DMS53 treated with DMSO at 0.1 percent for 48 hours (cell line): ENCODE data around the gene PDZK1IP1.
"Not testable (repeated sequence)": the region's sequence is repeated elsewhere in the genome, so short reads cannot be mapped to it uniquely, and the experiment has no call there.

Experiments
- DNase-seq: peaks from one replicate; lab custom pipeline; 2025; ENCODE audit not compliant: unreplicated experiment; lab: John Stamatoyannopoulos, UW

Gene PDZK1IP1

DNA sequence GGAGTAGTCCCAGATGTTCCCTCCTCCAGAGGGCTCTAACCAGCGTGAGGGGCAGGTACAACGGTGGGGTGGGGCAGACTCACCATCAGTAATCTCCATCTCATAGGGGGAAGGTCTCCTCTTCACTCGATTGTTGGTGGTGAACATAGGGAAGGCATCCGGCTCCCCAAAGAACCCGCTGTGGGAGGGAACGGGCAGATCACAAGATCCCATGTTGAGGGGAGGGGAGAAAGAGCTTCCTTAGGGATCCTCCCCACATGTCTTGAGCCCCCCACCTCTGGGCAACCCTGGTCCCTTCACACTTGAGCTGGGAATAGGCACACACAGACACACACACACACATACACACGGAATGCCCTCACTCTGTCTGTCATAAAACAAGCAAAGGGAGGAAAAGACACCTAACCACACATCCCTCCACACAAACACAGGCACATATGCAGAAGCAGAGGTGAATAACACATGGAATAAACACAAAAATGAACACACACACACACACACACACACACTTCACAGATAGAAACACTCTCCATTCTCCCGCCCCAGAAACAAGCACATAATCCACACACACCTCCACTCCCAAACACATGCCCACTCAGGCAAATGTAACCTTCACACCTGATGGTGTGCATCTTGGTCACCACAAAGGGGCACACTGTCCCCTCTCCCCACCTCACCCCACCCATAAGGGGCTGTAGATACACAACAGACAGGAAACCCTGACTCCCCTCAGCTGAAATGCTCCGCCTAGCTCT is 34.3 kb upstream of the PDZK1IP1 start:
- no peak for DNase-seq

DNA sequence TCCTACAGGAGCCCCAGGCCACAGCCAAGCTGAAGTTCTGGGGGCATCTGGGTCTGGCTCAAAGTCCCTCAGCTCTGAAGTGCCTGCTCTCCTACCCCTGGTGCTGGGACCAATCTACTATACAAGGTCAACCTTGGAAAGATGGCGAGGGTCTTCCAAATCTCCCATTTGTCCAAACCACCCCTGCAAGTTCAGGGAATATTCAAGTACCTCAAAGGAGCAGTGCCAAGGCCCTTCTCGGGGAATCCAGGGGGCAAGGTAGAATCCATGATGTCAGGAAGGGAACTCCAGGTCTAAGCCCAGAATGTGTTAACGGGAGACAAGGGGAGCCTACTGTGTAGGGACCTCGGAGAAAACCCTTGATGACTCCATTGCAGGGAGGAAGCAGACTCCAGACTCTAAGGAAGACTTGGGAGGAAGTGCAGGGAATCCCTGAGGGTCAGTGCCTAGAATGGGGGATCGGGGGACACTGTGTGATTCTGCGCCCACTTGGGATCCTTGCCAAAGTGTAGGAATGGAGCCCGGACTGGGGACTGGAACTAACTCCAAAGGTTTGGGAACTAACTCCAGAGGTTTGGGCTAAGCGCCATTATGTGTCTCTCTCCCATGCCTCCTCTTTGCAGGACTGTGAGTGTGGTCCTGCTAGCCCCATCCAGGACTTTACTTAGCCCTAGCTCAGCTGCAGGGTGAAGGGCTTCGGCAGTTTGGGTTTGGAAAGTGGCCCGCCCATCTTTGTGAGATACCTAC is 33.5 kb upstream of the PDZK1IP1 start:
- no peak for DNase-seq

DNA sequence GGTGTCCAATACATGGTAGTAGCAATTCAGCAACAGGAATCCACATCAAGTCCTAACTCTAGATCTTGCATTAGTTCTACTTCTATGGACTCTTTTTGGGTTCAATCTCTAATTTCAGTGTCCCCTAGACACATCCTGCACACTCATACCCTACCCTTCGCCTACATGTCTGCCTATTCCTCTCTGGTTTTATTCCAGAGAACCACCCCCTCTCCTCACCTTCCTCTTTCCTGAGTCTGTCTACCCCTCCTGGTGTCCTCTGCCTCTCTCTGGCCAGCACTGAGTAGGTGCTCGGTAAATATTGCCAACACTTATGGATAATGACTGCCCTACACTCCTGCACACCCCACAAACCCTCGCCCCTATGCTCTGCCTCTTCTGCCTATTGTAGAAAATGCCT is 32.6 kb upstream of the PDZK1IP1 start:
- no peak for DNase-seq

DNA sequence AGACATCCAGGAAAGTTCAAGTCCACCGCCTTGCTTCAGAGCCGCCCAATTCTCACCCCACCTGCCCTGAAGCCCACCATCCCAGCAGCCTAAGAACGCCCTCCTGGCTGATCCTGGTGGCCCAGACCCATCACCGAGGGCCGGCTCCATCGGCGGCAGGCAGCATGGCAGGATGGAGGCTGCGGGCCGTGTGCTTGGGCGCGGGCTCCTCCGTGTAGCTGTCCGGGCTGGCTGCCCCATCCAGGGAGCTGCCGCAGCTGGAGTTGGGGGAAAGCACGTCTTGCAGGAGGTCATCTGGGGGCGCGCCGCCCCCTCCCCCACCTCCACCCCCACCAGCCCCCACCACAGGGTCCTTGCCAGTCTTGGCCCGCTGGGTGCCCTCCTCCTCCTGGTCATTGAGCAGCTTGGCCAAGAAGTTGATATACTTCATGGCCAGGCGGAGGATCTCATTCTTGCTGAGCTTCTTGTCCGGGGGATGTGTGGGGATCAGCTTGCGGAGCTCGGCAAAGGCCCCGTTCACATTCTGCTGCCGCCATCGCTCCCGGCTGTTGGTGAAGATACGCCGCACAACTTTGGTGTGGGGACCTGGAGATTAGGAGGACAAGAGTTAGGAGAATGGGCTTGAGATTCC is 29.9 kb upstream of the PDZK1IP1 start:
- no peak for DNase-seq

DNA sequence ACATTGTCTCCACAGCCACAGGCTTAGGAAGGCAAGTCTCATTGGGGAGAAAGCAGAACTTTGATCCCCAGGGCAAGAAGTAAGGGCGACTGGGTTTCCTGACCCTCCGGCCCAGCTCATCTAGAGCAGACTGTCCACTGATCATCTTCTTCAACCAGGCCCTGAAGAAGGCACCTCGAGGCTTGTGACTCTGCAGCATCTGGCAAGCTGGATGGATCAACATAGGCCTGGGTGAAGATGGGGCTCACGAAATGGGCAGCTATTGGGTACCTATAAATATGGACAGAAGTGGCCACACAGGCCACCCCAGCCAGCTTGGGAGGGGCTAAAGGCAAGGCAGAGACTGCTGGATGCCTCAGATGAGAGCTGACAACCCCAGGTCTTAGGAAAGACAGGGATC is 29.2 kb upstream of the PDZK1IP1 start:
- no peak for DNase-seq

DNA sequence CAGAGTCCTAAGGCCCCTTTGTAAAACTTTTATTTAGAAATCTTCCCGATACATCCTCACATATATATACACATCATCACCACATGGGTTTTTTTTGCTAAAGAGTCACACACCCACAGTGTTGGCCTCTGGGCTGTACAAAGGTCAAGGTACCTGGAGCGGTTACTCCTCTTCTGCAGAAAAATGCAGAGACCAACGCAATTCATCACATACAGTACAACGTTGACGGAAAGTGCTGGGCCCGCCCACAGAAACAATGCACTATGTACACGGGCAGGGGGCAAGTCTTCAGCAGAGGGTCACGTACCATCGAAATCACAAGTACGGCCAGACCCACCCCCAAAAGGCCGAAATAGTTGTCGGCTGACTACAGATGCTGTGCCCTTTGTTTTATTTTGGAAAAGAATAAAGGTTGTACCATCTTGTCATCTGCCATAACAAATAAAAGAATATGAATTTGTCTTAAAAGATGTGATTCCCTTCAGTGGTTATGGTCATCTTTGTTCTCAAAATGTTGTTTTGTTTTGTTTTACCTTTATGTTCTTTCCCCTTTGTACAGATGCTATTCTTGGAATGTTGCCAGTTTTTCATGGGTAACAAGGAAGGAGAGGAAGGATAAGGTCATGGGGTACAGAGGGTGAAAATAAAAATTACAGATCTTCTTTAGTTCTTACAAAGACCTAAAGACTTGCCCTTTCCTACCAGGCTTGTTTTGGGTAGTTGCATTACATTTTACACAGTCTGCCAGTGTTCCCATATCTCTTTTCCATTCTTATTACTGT is 26.6 kb upstream of the PDZK1IP1 start:
- DNase-seq: no peak

DNA sequence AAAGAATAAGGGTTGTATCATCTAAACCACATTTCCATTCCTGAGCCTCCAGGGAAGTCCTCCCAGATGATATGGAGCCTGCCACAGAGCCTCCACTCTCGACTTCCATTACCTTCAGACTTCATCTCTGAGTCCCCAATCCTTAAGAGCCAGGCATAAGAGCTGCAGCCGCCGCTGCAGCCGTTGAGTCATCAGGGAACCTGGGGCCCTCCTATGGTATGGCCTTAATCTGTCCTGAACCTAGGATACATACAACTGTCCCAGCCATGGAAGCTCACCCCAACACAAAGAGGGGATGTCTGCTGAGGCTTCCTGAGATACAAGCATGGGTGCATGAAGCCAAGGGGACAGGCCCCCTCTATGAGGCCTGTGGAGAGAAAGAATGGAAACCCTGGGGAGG is 25.9 kb upstream of the PDZK1IP1 start:
- no peak for DNase-seq

DNA sequence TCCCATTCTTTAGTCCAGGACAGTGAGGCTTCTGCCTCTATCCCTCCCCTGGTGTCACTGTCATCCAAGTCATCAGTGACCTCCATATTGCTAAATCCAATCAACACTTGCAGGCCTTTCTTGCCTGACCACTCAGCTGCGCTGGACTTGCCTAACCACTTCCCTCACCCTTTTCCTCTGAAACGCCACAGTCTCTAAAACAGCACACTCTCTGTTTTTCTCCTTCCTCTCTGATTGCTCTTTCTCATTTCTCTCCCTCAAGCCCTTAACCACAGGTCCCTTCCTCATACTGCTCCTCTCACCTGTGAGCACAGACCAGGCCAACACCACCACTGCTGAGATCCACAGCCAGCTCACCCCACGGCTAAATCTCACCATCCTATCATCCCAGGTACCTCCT is 24.7 kb upstream of the PDZK1IP1 start:
- DNase-seq: no peak

DNA sequence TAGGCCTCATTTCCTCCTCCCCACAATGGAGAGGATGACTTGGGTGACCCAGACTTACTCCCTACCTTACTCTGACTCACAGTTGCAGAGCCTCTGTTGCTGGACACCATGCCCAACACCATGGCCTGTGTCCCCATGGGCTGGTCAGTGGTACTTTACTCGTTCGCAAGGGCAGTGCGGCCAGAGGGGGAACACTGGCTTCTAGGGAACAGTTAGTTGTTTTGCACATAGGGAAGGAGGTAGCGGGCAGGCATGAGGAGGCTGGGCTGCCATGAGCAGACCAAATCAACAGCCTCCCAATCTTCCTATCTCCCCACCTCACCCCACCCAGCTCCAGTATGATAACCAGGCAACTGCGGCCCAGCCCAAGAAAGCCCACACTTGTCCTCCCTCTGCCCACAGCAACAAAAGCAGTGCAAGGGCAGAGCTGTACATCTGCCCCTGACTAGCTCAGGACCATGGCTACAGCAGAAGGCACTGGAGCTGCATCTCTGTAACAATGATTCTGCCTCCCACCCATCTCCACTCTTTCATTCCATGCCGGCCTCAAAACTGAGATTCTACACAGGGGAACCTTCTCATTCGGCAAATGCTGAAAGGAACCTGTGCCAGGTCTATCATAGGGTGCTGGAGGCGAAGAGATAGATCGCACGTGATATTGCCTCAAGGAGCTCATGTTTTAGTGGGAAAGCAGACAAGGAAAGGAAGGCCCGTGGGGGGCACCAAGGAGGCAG is 23.6 kb upstream of the PDZK1IP1 start:
- no peak for DNase-seq

DNA sequence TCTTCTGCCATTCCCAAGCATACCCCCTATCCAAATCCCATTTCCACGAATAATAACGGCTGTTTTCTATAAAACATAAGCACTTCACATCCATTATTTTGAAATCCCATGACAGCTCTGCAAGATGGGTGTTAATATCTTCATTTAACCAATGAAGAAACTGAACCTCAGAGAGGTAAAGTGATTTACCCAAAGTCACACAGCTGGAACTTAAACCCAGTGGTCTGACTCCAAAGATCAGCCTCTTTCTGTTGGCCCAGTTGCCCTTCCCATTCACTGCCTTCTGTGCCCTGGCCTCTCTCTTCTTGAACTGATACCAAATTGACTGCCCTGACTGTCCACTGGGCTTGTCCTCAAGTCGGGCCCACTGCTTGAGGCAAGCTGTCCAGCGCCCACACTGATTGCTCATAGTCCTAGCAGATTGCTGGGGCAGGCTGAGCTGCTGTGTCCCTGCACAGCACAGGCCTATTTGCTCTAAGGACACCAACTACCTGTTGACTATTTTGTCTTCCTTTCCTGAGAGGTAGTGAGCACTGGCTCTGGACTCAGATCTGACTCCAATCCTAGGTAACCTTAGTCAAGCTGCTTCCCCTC is 22.9 kb upstream of the PDZK1IP1 start:
- DNase-seq: no peak

DNA sequence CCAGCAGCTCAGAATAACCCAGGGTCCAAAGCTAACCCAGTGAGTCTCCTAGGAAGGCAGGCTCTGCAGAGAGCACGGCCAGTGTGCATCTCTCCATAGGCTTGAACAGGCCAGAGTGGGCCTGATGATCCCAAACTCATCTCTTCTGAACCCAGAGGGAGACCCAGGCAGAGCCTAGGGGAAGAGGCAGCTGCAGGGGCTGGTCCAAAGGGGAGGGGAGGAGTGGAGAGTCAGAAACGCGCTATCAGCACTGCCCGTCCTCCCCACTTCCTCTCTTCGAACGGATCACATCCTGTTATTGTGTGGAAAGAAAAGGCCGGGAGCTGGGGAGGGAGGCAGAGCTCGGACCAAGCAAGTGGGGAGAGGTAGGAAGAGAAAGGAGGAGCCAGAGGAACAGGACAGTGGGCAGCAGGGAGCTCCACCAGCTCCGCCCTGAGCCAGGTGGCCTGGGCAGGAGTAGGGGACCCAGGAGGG is 22.0 kb upstream of the PDZK1IP1 start:
- DNase-seq: no peak

DNA sequence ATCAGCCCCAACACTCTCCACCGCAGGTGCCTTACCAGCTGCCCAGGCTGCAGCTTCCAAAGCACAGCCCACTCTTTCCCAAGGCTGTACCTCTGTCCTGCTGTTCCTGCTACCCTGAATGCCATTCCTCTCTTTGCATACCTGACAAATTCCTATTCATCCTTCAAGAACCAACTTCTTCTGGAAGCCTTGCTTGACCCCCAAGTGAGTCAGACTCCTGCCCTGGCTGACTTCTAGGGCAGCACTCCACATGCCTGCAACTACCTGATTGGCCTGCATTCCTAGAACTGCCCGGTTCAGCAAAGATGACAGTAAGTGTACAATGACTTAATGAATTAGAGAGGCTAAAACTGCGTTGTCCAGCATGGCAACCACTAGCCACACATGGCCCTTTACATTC is 20.8 kb upstream of the PDZK1IP1 start:
- DNase-seq: no peak

DNA sequence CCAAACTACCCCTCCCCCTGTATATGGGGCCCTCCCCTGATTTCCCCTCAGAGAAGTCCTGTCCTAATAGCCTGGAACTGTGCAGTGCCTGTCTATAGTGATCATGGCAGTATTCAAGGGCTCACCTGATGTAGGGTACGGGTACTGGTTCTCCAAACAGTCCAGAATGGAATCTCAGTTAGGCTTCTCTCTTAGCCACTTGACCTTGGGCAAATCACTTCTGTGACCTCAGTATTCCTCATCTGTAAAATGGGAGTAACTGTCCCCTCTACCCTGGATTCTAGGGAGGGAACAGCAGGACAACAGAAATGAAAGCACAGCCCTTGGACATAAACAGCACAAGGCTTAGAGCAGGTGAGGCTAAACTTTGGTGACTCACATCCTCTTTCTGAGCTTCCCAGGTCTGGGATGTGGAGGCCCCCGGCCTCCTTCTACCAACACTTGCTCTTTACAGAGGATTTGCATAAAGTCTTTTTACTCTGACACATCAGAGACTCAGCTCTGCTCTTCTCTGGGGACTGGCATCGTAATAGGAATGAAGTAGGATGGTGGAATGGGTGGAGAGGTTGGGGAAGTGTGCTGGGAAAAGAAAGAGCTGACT is 20.0 kb upstream of the PDZK1IP1 start:
- peak; percentile 33 for DNase-seq

DNA sequence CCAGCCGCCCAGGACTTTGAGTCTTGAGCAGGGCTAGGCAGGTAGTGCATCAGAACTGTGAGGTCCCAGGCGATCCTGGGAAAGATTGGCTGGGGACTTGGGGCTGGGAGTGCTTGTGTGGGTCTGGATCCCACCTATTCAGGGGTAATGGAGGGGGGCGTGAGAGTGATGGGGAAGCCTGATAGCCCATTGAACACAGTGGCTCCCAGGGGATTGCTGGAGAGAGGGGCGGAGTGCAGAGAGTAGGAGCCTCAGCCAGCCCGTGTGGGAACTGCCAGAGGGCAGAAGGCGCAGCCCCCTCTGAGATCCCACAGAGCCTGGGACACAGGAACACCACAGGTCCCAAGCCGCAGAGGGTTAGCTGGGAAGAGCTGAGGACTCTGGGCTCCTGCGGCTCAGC is 19.3 kb upstream of the PDZK1IP1 start:
- no peak for DNase-seq

DNA sequence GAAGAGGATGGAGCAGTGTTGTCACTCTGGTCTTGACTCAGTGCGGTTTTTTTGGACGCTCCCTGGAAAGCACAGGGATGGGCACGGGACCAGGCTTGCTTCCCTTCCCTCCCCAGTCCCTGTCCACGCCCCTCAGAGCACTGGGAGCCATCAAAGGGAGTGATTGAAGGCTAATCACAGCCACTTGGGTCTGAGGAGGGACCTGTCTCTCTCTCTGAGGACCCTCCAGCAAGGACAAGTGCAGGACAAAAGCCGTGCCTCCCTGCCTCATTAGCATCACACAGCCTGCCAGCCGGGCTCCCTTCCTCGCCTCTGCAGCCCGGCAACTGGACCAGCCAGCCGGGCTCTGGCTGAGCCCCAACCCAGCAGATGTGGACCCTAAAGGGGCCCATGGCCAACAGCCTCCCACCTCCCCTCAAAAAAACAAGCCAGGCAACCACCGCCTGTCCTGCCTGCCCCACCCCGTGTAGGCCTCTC is 18.6 kb upstream of the PDZK1IP1 start:
- DNase-seq: no peak

DNA sequence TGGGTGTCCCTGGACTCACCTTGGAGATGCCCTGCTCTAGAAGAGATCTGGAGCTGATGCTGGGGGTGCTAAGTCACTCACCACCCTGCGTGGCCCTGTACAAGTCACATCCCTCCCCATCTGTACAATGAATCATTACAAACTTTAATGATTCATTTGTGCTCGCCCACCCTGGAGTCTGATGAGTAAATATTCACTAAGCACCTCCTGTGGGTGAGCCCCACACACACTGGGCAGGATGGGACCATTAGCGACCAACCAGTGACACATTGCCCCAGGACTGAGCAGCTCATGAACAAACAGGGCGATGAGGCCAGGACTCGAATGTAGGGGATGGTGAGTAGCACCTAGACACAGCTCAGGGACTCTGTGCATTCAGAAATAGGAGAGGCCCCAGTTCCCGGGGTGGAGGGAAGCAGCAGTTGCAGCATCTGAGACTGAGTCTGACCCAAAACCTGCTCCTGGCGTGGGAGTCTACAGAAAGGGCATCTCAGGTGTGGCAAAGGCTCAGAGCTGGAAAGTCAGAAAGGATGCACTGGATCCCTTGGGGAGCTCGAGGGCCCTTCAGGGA is 18.1 kb upstream of the PDZK1IP1 start:
- no peak for DNase-seq

DNA sequence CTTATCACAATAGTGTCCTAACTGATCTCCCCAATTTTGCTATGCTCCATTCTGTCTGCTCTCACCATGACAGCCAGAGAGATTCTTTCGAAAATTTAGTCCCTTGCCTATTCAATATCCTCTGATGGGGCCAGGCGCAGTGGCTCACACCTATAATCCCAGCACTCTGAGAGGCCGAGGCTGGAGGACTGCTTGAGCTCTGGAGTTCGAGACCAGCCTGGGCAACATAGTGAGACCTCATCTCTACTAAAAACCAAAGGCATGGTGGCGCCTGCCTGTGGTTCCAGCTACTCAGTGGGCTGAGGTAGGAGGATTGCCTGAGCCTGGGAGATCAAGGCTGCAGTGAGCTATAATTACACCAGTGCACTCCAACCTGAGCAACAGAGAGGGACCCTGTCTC is 16.1 kb upstream of the PDZK1IP1 start:
- DNase-seq: no peak

DNA sequence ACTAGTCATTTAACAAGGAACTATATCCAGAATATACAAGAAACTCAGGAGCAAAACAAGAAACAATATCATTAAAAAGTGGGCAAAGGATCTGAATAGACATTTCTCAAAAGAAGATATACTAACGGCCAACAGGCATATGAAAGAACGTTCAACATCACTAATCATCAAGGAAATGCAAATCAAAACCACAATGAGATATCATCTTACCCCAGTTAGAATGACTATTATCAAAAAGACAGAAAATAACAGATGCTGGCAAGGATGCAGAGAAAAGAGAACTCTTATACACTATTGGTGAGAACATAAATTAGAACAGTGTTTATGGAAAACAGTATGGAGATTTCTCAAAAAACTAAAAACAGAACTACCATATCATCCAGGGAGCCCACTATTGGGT is 13.7 kb upstream of the PDZK1IP1 start:
- DNase-seq: not testable (repeated sequence)

DNA sequence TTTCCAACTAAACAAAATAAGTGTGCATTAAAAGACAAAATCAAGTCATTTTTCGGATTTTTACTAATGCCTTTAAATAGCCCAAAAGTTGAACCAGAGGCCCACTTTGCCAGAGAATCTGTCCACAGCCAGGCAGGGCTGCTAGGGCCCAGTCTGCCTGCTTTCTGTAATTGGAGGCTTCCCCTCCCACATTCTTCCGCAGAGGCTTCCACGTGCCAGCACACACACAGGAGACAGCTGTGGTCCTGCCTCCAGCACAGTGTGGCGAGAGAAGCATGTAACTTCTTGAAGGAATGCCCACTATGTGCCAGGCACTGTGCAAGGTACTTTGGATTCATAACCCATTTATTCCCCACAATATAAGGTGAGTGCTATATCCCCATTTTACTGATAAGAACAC is 11.3 kb upstream of the PDZK1IP1 start:
- no peak for DNase-seq
